Neuronal stem cell (in vitro differentiated cells): ENCODE measurements around the gene S100A9.

Experiments
- DNase-seq: peaks from one replicate; pipeline ENCODE4 v3.0.0-alpha.2; 2013; ENCODE audit warnings: low spot score
- H2AFZ ChIP-seq: one replicate; pipeline ENCODE4 v1.6.1; 2013; ENCODE audit warnings: mild to moderate bottlenecking, low read length, inconsistent platforms
- H2AK5ac ChIP-seq: 2 replicates; pipeline ENCODE4 v1.6.1; 2013; ENCODE audit warnings: low read depth, mild to moderate bottlenecking, inconsistent platforms, low read length, moderate library complexity, mixed read lengths
- H2BK120ac ChIP-seq: 2 replicates; pipeline ENCODE4 v1.6.1; 2013; ENCODE audit warnings: low read depth, mild to moderate bottlenecking, inconsistent platforms, low read length, moderate library complexity, mixed read lengths
- H2BK12ac ChIP-seq: one replicate; pipeline ENCODE4 v1.6.1; 2013; ENCODE audit warnings: low read length, inconsistent platforms
- H2BK15ac ChIP-seq: 2 replicates; pipeline ENCODE4 v1.6.1; 2013; ENCODE audit warnings: mild to moderate bottlenecking, low read length, inconsistent platforms, mixed read lengths
- H2BK5ac ChIP-seq: one replicate; pipeline ENCODE4 v1.6.1; 2013; ENCODE audit warnings: inconsistent platforms, mild to moderate bottlenecking, low read length, moderate library complexity
- H3K14ac ChIP-seq: one replicate; pipeline ENCODE4 v1.6.1; 2013; ENCODE audit warnings: low read length, inconsistent platforms
- H3K18ac ChIP-seq: 2 replicates; pipeline ENCODE4 v1.6.1; 2013; ENCODE audit warnings: low read length, inconsistent platforms
- H3K23ac ChIP-seq: 2 replicates; pipeline ENCODE4 v1.6.1; 2013; ENCODE audit warnings: low read depth, mild to moderate bottlenecking, mixed read lengths, low read length, inconsistent platforms; ENCODE audit not compliant: poor library complexity
- H3K27ac ChIP-seq: replicated peaks from 3 replicates; pipeline ENCODE4 v1.5.1; 2013; ENCODE audit warnings: low read length, inconsistent platforms
- H3K27me3 ChIP-seq, 3 experiments: 2 replicates each; pipeline ENCODE4 v1.6.1; 2013; ENCODE audit warnings: low read length in 3 of 3, mild to moderate bottlenecking in 2 of 3, inconsistent platforms in 1 of 3, low read depth in 1 of 3, mixed read lengths in 1 of 3, moderate library complexity in 1 of 3; ENCODE audit not compliant: control insufficient read depth in 3 of 3, insufficient read depth in 3 of 3
- H3K36me3 ChIP-seq, 2 donors: replicated peaks in 1 of 2; 2 replicates each; pipeline ENCODE4 v1.6.1; 2013; ENCODE audit warnings: low read length in 2 of 2; ENCODE audit not compliant: control insufficient read depth in 2 of 2, insufficient read depth in 2 of 2
- H3K4ac ChIP-seq: 2 replicates; pipeline ENCODE4 v1.6.1; 2013; ENCODE audit warnings: inconsistent platforms, mild to moderate bottlenecking, low read length, moderate library complexity
- H3K4me1 ChIP-seq, 2 donors: 1 replicate in 1 of 2; 2 replicates in 1 of 2; pipeline ENCODE4 v1.6.1; 2013; ENCODE audit warnings: low read length in 2 of 2, low read depth in 1 of 2; ENCODE audit not compliant: control insufficient read depth in 2 of 2, insufficient read depth in 1 of 2
- H3K4me2 ChIP-seq: one replicate; pipeline ENCODE4 v1.6.1; 2013; ENCODE audit warnings: mild to moderate bottlenecking, low read length, inconsistent platforms; ENCODE audit not compliant: insufficient read depth, poor library complexity, severe bottlenecking
- H3K4me3 ChIP-seq, 2 donors: 2 replicates each; pipeline ENCODE4 v1.5.1; 2013; ENCODE audit warnings: low read length in 2 of 2, mild to moderate bottlenecking in 2 of 2, inconsistent platforms in 1 of 2, moderate library complexity in 1 of 2
- H3K79me1 ChIP-seq: one replicate; pipeline ENCODE4 v1.6.1; 2013; ENCODE audit warnings: low read depth, mild to moderate bottlenecking, inconsistent platforms, low read length, moderate library complexity
- H3K9ac ChIP-seq: one replicate; pipeline ENCODE4 v1.6.1; 2013; ENCODE audit warnings: mild to moderate bottlenecking, low read depth, low read length, inconsistent platforms; ENCODE audit not compliant: poor library complexity
- H3K9me3 ChIP-seq, 2 donors: replicated peaks in 1 of 2; 2 replicates each; pipeline versions ENCODE3 to v1.6.1; 2013; ENCODE audit warnings: low read length in 2 of 2, mild to moderate bottlenecking in 2 of 2, inconsistent platforms in 1 of 2, low read depth in 1 of 2, mixed read lengths in 1 of 2, moderate library complexity in 1 of 2; ENCODE audit not compliant: control insufficient read depth in 2 of 2, insufficient read depth in 1 of 2
- H4K8ac ChIP-seq: one replicate; pipeline ENCODE4 v1.6.1; 2013; ENCODE audit warnings: low read depth, mild to moderate bottlenecking, inconsistent platforms, low read length, moderate library complexity
- H4K91ac ChIP-seq: one replicate; pipeline ENCODE4 v1.6.1; 2013; ENCODE audit warnings: low read length, low read depth, mild to moderate bottlenecking, inconsistent platforms; ENCODE audit not compliant: poor library complexity
- WGBS, 2 donors: extraction: QIAGEN DNeasy Blood & Tissue Kit; methylation state at CpG; one replicate each; pipeline ENCODE4 v1.1.7; 2013; ENCODE audit warnings: missing lambda C conversion rate in 2 of 2, mixed read lengths in 1 of 2; ENCODE audit not compliant: insufficient read length in 2 of 2, insufficient replicate concordance in 1 of 2; ENCODE audit errors: extremely low coverage in 2 of 2; 5-methylcytosine and 5-hydroxymethylcytosine counted together

Gene S100A9

DNA sequence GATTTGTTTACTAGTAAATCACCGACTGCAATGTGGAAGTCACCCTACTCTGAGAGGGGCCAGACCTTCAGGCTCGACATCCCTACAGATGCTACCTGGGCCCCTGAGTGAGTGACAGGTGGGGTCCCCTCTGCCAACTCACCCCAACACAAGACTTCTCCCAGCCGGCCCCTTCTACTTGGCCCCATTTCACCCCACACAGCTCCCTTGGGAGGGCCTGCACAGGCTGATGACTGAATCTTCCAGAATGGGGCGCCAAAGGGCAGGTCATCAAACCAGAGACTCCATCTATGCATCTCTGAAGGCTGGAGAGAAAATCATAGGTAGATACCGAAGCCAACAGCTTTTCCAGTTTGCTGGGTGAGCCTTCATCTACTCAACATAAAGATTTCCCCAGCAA lies 42.6 kb downstream of the S100A9 start:
- no peak for DNase-seq

DNA sequence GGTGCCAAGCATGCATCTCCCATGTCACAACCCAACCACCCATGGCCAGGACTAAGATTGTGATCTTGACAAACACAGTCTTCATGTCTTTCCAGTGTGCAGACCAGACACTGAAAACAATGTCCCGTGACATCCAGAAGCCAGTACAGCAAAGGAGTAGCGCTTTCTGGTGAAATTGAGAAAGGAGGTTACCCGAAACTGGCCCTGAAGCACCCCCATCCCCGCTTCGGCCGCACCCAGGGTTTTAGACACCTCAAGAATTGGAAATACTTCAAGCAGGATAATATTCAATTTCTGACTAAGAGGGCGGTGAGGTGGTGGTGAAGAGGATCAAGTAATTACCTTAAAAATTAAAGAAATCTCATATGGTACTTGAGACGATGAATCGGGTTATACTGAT lies 43.8 kb downstream of the S100A9 start:
- no peak for DNase-seq
- WGBS, 2 donors = no CpG with 5 or more reads among the region's 9 CpGs

More for the DNA sequence above, 42.6 kb downstream of the S100A9 start:
- H3K9ac ChIP-seq = no peak overlapping the region
- H4K91ac ChIP-seq = no peak overlapping the region
- no peak overlapping the region for H2BK5ac ChIP-seq
- H3K18ac ChIP-seq = no peak overlapping the region
- H3K4ac ChIP-seq = no peak overlapping the region
- H3K4me3 ChIP-seq = no peak overlapping the region
- no peak overlapping the region for H2BK12ac ChIP-seq
- no peaks in the 10 kb centered on the region for H3K79me1 ChIP-seq
- H3K27me3 ChIP-seq = peaks cover 0 to 50% (median 0%) of the 10 kb centered on the region in 3 experiments
- no peaks in the 10 kb centered on the region for H3K4me1 ChIP-seq
- H2BK120ac ChIP-seq = no peak overlapping the region
- H3K23ac ChIP-seq = no peak overlapping the region
- H2AFZ ChIP-seq = no peak overlapping the region
- no peaks in the 10 kb centered on the region for H3K36me3 ChIP-seq
- no peak overlapping the region for H3K14ac ChIP-seq
- H3K27ac ChIP-seq = no peak overlapping the region
- H2BK15ac ChIP-seq = no peak overlapping the region
- H2AK5ac ChIP-seq = no peak overlapping the region
- no CpG with 5 or more reads among the region's 5 CpGs for WGBS, 2 donors
- H3K4me2 ChIP-seq = no peak overlapping the region
- no peaks in the 10 kb centered on the region for H3K9me3 ChIP-seq
- H4K8ac ChIP-seq = no peak overlapping the region

DNA sequence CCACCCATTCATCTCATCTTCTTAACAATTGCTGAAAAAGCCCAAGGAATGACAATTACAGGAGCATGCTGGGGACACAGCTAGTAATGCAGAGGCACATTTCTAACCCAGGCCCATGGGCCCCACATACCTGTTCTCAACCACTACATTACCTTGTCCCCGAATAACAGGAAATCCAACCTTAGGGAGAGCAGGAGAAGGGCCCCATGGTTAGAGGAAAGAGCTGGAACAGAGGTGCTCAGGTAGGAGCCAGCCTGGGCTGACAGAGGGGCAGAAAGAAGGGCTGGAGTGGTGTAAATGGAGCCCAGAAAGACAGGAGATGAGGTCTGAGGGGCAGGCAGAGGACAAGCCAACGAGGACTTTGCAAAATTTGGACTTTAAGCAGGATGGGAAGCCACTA lies 44.6 kb downstream of the S100A9 start:
- H2BK15ac ChIP-seq = no peak overlapping the region
- H2AFZ ChIP-seq = no peak overlapping the region
- H3K27me3 ChIP-seq = peaks cover 0 to 30% (median 0%) of the 10 kb centered on the region in 3 experiments
- H3K27ac ChIP-seq = no peak overlapping the region
- H3K79me1 ChIP-seq = no peaks in the 10 kb centered on the region
- no peak overlapping the region for H3K14ac ChIP-seq
- no peak overlapping the region for H2BK120ac ChIP-seq
- H2BK12ac ChIP-seq = no peak overlapping the region
- H4K8ac ChIP-seq = no peak overlapping the region
- H3K4me3 ChIP-seq = no peak overlapping the region
- no peaks in the 10 kb centered on the region for H3K4me1 ChIP-seq
- no peak overlapping the region for H3K9ac ChIP-seq
- H3K4ac ChIP-seq = no peak overlapping the region
- H2BK5ac ChIP-seq = no peak overlapping the region
- no CpG with 5 or more reads among the region's 2 CpGs for WGBS, 2 donors
- H4K91ac ChIP-seq = no peak overlapping the region
- no peak overlapping the region for H2AK5ac ChIP-seq
- no peak overlapping the region for H3K23ac ChIP-seq
- no peaks in the 10 kb centered on the region for H3K9me3 ChIP-seq
- DNase-seq = no peak
- H3K18ac ChIP-seq = no peak overlapping the region
- no peak overlapping the region for H3K4me2 ChIP-seq
- no peaks in the 10 kb centered on the region for H3K36me3 ChIP-seq

More for the DNA sequence above, 43.8 kb downstream of the S100A9 start:
- no peak overlapping the region for H2BK12ac ChIP-seq
- H3K27me3 ChIP-seq = peaks cover 0 to 38% (median 0%) of the 10 kb centered on the region in 3 experiments
- no peak overlapping the region for H3K4ac ChIP-seq
- no peaks in the 10 kb centered on the region for H3K9me3 ChIP-seq
- no peak overlapping the region for H2AK5ac ChIP-seq
- no peak overlapping the region for H4K8ac ChIP-seq
- no peak overlapping the region for H4K91ac ChIP-seq
- H3K9ac ChIP-seq = no peak overlapping the region
- no peak overlapping the region for H3K4me3 ChIP-seq
- H3K36me3 ChIP-seq = no peaks in the 10 kb centered on the region
- no peaks in the 10 kb centered on the region for H3K79me1 ChIP-seq
- H3K23ac ChIP-seq = no peak overlapping the region
- H2AFZ ChIP-seq = no peak overlapping the region
- H2BK15ac ChIP-seq = no peak overlapping the region
- H3K18ac ChIP-seq = no peak overlapping the region
- no peak overlapping the region for H3K4me2 ChIP-seq
- no peak overlapping the region for H2BK5ac ChIP-seq
- H3K4me1 ChIP-seq = no peaks in the 10 kb centered on the region
- H3K27ac ChIP-seq = no peak overlapping the region
- H3K14ac ChIP-seq = no peak overlapping the region
- H2BK120ac ChIP-seq = no peak overlapping the region

DNA sequence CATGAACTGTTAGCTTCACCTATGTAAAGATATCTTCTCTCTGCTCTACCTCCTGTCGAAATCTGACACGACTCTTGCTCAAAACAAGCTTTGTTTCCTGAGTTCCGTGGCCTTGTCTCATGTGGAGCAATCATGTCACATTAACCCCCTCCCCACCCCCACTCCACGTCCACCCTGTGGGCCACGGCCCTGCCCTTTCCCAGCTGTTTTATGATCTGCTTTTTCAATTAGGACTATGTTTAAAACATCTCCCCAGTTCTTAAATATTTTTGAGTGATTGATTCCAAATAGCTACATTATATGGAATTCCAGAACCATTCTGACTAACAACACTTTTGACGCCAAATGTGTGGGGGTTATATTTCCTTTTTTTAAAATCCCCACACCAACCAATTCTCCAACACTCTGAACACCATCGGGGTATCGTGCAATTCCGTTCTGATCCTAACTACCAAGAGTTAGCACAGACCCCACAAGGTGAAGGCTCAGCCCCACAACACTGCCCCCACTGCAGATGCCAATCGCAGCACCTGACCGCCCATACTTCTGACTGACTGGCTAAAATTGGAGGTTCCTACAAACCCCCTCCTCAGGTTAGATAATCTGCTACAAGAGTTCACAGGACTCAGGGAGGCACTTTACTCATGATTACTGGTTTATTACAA lies 45.9 kb downstream of the S100A9 start:
- Histone ChIP-seq H3K18ac (no peak overlapping the region), H2BK12ac (no peak overlapping the region), H2BK120ac (no peak overlapping the region), H3K14ac (peak overlapping the region; percentile 75), H3K27me3 (peaks cover 0 to 23% (median 0%) of the 10 kb centered on the region in 3 experiments), H2AK5ac (no peak overlapping the region), H3K4me3 (no peak overlapping the region), H2BK15ac (no peak overlapping the region), H4K8ac (no peak overlapping the region), H3K27ac (no peak overlapping the region), H3K9me3 (no peaks in the 10 kb centered on the region), H3K9ac (no peak overlapping the region), H4K91ac (no peak overlapping the region), H3K4ac (no peak overlapping the region), H2BK5ac (no peak overlapping the region), H3K79me1 (no peaks in the 10 kb centered on the region), H3K4me1 (no peaks in the 10 kb centered on the region), H3K23ac (no peak overlapping the region), H3K4me2 (no peak overlapping the region), H2AFZ (no peak overlapping the region), H3K36me3 (no peaks in the 10 kb centered on the region)
- no peak for DNase-seq
- no CpG with 5 or more reads among the region's 11 CpGs for WGBS, 2 donors
